Measurements from ENCODE around the gene KCNH2. TPM values are rescaled to one million over a fixed set of nuclear protein-coding genes. Genes with fewer than 3 reads are reported as not detected.

KCNH2 gene
- total RNA-seq, 1 donor from 2014 or later = 6.1 TPM

GRCh38 chr7:150963707-150964559 lies 14.2 kb downstream of the KCNH2 start:
- no peak for DNase-seq (ENCODE audit: low spot score in 2 of 2)
- no peak for FAIRE-seq

DNA sequence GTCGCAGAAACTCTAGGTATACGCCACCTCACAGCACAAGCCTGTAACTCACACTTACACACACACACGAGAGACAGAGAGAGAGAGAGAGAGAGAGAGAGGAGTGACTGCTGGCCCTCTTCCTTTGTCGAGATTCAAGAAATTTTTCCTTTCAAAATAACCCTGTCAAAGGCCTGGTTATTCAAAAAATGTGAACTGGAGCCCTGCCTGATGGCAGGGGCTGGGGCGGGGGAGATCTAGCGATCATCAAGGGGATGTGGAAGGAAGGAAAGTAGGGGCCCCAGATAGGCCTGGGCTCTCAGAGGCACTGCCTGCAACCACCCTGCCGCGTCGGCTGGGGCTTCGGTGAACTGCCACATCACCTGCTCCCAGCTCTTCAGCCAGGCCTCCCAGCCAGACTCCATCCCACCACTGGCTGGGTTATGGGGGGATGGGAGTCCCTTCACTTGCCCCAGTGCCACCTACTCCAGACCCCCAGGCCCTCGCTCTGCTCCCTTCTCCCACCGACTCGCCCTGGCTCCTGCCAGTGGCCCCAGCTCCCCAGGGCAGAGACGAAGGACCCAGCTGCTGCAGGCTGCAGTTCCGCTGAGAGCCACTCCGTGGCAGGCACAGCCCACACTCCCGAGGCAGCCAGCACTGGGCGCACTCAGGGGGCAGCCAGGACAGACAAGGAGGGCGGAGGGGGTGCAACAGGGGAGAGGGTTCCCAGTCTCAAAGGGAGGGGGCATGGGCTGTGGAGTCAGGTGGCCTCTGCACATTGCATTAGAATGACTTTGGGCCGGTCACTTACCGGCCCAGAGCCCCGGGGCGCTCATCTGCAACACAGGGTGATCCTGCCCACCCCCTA lies 15.3 kb downstream of the KCNH2 start:
- FAIRE-seq (no peak), DNase-seq (ENCODE audit: low spot score in 2 of 2) (peak; percentile 83 to 90)

DNA sequence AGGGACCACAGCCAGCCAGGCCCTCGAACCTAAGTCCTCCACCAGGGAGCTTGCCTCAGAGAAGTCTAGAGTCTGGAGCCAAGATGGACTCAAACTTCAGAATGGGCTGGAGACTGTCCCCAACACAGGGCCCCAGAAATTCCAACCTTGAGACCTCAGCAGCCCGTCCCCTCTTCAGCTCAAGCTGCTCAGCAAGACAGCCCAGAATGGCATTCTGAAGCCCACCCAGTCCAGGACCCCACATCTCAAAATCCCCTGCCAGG lies 15.9 kb downstream of the KCNH2 start:
- DNase-seq (ENCODE audit: low spot score in 2 of 2) (no peak), FAIRE-seq (no peak)

- FAIRE-seq = no peak
- no peak for DNase-seq (ENCODE audit: low spot score in 2 of 2)
Measured at GRCh38 chr7:150961510-150962289, 16.4 kb downstream of the KCNH2 start.

- DNase-seq (ENCODE audit: low spot score in 2 of 2) (no peak), FAIRE-seq (no peak)
Measured at GRCh38 chr7:150959739-150960734, 18.1 kb downstream of the KCNH2 start.

- FAIRE-seq (no peak), DNase-seq (ENCODE audit: low spot score in 2 of 2) (no peak)
Measured at GRCh38 chr7:150959081-150959480, 19.0 kb downstream of the KCNH2 start.

DNA sequence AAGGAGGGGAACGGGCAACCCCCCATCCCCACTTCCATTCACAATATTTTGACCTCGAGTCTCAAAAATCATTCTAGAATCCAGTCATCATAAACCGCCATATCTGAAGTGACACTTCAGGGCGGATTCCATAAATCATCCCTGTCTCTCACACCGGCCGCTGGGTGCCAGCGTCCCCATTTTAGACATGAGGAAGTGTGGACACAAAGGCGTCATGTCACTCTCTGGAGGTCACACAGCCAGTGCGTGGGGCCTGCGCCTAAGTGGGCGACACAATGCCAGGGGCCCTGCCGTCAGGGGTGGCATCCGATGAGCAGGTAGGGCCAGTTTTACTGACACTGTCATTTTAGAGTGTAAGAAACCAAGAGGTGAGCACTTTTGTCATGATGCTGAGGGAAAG lies 19.5 kb downstream of the KCNH2 start:
- FAIRE-seq (no peak), DNase-seq (ENCODE audit: low spot score in 2 of 2) (no peak)

DNA sequence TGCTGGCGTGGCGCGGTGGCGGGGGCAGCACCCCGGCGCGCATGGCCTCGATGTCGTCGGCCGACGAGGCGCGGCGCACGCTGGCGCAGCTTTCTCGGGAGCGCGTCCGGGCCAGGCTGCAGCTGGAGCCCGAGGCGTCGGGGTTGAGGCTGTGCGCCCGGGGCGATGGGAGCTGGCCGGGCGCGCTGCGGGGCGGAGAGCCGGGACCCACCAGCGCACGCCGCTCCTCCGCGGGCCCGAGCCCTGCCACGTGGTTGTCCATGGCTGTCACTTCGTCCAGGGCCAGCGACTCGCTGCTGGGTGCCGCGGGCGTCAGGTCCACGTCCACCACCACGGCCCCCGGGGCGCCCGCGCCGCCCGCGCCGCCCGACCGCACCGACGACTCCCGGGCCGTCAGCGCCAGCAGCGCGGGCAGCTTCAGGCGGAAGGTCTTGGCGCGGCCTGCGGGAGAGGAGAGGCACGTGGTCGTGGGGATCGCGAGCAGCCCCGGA lies 20.0 kb downstream of the KCNH2 start:
- no peak for DNase-seq (ENCODE audit: low spot score in 2 of 2)
- no peak for FAIRE-seq

DNA sequence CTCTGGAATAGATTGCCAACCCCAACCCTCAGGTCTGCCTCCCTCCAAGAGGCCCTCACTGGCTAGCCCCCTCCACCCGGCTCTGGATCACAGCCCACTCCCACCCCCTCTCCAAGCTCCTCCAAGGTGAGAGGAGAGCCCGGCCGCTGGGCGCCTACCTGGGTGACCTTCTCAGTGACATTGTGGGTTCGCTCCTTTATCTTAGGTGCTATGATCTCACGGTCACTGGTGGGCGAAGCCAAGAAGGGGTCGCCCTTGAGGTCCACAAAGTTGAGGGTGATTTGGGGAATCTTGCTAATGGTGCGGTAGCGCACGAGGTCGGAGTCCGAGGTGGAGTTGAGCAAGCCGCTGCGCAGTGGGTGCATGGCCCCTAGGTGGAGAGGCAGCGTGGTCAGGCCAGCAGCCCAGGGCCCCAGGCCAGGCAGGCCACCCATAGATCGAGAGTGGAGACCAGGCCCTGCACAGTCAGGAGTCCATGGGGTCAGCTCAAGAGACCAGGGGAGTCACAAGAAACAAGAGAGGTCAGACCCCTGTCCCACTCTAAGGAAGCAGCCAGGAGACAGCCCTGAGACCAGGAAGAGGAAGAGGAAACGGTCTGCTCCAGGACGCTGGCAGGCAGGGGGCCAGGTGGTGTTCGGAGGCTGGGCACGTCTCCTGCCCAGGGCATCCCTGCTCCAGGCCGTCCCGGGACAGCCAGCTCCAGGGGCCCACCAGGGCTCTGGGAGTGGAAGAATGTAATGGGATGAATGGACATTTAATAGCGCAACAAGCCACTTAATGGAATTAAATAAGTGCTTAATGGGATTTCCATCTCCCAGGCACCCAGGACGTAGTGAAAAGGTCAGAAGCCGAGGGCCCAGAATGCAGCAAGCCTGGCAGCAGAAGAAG lies 20.7 kb downstream of the KCNH2 start:
- no peak for FAIRE-seq
- DNase-seq (ENCODE audit: low spot score in 2 of 2) = no peak

DNA sequence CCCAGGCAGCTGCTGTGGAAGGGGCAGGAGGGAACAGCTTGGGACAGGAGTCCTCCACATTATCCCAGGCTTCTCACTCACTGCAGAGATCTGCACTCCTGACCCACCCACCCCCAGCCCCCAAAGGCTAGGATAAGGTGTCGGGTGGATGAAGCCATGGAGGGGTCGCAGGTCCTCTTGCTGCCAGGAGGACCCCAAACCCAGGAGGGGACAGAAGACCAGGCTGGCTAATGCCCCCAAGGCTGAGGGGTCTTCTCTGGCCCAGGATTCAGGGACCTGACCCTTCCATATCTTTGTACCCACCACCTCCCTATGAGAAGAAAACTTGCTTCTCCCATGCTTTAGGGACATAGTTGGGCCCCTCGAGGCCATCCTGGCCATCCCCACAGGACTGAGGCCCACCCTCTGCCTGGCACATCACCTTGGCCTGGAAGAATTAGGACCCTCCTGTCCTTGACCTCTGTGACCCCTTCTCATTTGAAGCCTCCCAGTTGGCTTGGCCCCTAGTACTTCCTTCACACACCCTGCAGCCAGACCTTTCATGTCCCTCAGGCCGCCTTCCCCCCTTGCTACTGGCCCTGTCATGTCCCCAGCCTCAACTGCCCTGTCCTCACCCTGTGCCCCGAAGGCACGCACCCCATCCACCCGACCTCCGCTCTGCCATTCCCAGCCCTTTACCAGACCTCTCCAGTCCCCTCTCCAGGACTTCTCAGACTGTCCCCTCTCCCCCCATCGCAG lies 21.6 kb downstream of the KCNH2 start:
- no peak for DNase-seq (ENCODE audit: low spot score in 2 of 2)
- FAIRE-seq = no peak

DNA sequence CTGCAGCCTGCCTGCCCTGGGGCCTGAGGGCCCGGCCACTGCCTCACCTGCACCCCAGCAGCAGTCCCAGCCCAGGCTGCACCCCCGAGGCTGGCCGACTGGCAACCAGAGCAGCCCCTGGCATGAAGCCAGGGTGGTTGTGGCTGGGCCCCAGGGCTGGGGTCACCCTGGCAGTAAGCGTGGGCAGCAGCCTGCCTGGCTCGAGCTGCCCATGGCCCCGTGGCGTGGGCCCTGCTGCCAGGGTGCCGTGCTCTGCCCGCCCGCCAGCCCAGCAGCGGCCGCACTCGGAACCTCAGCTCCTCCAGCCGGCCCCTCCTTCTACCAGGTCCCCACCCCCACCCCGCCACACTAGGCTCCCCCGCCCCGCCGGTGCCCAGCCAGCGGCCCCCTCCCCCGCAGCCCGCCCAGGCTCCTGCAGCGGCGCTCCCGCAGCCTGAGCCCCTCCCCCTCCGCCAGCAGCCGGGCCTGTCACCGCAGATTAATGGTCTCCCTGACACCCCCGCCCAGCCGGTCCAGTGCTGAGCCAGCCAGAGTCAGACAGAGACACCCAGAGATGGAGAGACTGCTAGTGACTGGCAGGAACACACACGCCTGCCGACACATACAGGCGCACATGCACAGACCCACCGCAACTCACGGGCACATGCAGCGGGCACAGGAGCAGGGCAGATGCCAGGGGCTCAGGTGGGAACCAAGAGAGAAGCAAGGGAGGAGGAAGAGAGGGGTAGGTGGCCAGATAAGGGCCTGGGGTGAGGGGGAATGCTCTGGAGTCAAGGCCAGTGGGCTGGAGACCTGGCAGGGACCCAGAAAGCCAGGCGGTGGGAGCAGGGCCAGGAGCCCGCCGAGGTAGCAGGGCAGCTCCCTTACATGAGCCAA lies 22.4 kb downstream of the KCNH2 start:
- DNase-seq (ENCODE audit: low spot score in 2 of 2) (peak; percentile 71 to 72), FAIRE-seq (no peak)

DNA sequence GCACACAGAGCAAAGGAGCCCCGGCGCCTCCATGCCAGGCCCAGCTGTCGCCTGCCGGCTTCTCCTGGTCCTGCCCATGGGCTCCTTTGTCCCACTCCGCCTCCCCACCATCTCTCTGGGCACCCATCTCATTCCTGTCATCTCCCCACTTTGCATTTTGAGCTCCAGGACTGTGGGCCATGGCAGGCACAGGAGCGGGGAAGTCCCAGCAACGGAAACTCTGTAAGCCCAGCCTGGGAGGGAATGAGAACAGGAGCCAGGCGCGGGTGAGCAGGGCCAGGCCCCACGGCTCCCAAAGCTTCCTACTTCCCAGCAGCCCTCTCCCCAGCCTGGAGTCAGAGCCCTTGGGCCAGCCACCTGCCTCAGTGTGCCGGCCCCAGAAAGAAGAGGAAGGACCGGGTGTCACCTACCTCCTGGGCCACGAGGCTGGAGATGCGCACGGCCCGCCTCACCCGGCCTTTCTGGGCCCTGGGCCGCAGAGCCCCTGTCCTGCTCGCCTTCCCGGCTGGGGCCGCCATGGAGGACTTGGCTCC lies 23.1 kb downstream of the KCNH2 start:
- FAIRE-seq = no peak

DNA sequence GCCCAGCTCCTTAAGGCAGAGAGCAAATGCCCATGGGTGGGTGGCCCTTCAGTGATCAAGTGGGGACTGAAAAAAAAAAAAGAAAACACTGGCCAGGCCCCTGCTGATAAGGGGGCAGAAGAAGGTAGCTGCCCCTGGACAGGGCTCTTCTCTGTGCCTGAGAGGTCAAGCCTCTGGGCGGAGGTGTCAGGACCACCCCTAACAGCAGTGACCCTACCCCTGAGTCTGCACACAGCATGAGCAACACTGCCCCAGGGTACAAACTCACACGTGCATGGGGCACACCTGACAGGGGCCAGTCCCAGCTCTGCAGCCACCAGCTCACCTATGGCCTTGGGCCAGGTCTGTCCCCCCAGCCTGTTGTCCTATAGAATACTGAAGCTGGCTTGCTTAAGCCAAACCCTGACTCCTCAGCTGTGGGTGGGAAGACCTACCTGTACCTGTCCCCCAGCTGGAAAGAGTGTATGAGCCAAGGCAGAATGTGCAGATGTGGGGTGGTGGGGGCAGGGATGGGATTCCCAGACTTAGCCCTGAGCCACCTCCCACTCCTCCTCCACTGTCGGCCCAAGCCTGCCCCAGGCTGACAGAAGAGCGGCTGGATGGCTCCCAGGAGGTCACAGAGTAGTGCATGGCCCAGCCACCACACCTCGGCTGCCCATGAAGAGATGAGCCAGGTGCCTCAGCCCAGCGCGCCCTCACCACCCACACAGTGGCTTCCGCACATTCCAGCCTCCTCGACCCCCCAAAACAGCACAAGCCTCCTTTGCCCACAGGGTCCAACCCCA lies 23.7 kb downstream of the KCNH2 start:
- FAIRE-seq (no peak), DNase-seq (ENCODE audit: low spot score in 2 of 2) (peak in 1 of 2 donors; percentile 31)

More for the DNA sequence above, 23.1 kb downstream of the KCNH2 start:
- DNase-seq (ENCODE audit: low spot score in 2 of 2) = no peak

DNA sequence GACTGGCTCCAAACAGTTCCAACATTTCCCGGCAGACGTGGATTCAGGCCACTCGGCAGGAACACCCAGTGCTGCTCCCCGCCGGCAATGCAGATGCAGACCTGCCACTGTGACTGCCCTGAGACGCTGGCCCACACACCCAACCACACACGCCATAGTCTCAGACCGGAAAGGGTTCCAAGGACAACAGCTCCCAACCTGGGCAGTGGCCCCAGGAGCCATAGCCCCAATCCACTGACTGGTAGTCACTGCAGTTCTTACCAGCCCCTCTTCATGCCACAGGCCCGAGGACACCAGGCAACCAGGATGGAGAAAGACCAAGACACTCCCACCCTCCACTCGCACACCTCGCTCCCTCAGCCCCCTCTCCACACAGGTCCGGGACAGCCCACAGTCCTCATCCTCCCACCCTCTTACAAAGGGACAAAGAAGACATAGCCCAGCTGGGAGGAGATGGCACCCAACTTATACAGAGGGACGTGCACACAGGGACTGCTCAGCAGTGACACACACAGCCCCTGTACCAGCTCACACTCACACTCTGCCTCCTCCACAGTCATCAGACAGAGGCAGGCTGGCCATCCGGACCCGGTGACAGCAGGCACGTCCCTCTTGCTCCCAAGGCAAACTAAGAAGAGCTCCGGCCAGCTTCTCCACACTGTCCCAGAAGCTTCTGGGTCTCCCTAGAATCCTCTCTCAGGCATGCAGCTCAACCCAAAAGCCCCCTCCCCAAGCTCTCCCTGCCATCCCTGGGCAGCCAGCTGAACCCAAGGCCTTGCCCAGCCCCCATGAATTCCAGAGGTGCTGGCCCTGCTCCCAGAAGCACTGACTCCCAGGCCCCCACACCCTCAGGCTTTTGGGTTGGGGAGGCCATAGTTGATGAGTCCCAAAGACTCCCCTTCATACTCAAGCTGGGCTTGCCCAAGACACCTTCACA lies 24.8 kb downstream of the KCNH2 start:
- DNase-seq (ENCODE audit: low spot score in 2 of 2) (peak in 1 of 2 donors; percentile 33), FAIRE-seq (no peak)
